ENCODE measurements around the gene SMR3A.

GRCh38 chr4:70315928-70316327 lies 44.6 kb upstream of the SMR3A start:
- TF ChIP-seq CTCF (IDR thresholded peaks at IDR 0.05) = no peak
- TF ChIP-seq ESRRA (IDR thresholded peaks at IDR 0.05; ENCODE audit: borderline replicate concordance, low read length) = no peak
- TF ChIP-seq POLR2AphosphoS2 (conservative IDR thresholded peaks at IDR 0.05; ENCODE audit: low read length) = no peak
- TF ChIP-seq, protein P1, sequence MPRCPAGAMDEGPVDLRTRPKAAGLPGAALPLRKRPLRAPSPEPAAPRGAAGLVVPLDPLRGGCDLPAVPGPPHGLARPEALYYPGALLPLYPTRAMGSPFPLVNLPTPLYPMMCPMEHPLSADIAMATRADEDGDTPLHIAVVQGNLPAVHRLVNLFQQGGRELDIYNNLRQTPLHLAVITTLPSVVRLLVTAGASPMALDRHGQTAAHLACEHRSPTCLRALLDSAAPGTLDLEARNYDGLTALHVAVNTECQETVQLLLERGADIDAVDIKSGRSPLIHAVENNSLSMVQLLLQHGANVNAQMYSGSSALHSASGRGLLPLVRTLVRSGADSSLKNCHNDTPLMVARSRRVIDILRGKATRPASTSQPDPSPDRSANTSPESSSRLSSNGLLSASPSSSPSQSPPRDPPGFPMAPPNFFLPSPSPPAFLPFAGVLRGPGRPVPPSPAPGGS (IDR thresholded peaks at IDR 0.05) = no peak
- TF ChIP-seq, protein P2, sequence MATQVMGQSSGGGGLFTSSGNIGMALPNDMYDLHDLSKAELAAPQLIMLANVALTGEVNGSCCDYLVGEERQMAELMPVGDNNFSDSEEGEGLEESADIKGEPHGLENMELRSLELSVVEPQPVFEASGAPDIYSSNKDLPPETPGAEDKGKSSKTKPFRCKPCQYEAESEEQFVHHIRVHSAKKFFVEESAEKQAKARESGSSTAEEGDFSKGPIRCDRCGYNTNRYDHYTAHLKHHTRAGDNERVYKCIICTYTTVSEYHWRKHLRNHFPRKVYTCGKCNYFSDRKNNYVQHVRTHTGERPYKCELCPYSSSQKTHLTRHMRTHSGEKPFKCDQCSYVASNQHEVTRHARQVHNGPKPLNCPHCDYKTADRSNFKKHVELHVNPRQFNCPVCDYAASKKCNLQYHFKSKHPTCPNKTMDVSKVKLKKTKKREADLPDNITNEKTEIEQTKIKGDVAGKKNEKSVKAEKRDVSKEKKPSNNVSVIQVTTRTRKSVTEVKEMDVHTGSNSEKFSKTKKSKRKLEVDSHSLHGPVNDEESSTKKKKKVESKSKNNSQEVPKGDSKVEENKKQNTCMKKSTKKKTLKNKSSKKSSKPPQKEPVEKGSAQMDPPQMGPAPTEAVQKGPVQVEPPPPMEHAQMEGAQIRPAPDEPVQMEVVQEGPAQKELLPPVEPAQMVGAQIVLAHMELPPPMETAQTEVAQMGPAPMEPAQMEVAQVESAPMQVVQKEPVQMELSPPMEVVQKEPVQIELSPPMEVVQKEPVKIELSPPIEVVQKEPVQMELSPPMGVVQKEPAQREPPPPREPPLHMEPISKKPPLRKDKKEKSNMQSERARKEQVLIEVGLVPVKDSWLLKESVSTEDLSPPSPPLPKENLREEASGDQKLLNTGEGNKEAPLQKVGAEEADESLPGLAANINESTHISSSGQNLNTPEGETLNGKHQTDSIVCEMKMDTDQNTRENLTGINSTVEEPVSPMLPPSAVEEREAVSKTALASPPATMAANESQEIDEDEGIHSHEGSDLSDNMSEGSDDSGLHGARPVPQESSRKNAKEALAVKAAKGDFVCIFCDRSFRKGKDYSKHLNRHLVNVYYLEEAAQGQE (IDR thresholded peaks at IDR 0.05) = no peak
- TF ChIP-seq SMC3 (IDR thresholded peaks at IDR 0.05) = no peak
- no peak for TF ChIP-seq ZFP36 (IDR thresholded peaks at IDR 0.05; ENCODE audit: borderline replicate concordance, partially characterized antibody)
